Measurements from ENCODE around the gene CELSR1. TPM values are rescaled to one million over a fixed set of nuclear protein-coding genes. Genes with fewer than 3 reads are reported as not detected.

CELSR1 gene
- total RNA-seq, 1 experiment from 2014 or later = 30.7 TPM

DNA sequence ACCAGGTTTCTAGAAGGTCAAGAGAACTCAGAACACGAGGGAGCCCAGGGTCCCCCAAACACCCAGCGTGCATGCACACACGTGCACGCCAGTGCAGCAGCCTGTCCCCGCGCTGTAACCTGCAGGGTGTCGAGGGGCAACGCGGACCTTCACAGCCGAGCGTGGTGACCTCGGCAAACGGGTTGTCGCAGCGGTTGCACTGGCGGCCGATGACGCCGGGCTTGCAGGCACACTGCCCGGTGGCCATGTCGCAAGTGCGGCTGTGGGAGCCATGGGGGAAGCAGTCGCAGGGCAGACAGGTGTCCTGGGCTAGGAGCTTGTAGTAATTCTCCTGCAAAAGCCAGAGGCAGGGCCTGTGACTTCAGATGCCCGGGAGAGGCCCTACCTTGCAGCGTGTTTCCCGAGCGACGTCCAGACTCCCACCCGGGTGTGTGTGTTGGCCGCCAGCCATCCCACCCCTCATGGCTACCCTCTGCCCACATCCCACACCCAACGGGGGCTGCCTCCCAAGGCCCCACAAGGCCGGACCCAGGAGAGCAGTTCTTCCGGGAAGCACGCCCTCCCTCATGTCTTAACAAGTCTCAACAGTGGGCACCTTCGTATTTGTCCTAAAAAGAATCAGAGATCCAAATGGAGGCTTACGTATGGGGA, 145.8 kb downstream of the CELSR1 start:
- no peak for TF ChIP-seq POLR2AphosphoS5 (IDR thresholded peaks at IDR 0.05; ENCODE audit: low read depth, low read length)
- TF ChIP-seq, protein P1, sequence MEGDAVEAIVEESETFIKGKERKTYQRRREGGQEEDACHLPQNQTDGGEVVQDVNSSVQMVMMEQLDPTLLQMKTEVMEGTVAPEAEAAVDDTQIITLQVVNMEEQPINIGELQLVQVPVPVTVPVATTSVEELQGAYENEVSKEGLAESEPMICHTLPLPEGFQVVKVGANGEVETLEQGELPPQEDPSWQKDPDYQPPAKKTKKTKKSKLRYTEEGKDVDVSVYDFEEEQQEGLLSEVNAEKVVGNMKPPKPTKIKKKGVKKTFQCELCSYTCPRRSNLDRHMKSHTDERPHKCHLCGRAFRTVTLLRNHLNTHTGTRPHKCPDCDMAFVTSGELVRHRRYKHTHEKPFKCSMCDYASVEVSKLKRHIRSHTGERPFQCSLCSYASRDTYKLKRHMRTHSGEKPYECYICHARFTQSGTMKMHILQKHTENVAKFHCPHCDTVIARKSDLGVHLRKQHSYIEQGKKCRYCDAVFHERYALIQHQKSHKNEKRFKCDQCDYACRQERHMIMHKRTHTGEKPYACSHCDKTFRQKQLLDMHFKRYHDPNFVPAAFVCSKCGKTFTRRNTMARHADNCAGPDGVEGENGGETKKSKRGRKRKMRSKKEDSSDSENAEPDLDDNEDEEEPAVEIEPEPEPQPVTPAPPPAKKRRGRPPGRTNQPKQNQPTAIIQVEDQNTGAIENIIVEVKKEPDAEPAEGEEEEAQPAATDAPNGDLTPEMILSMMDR (IDR thresholded peaks at IDR 0.05) = no peak
- no peak for TF ChIP-seq SIN3A (IDR thresholded peaks at IDR 0.05; ENCODE audit: borderline replicate concordance, insufficient read depth, low read depth, low read length)
- no peak for TF ChIP-seq TCF7L2 (IDR thresholded peaks at IDR 0.05; ENCODE audit: low read depth, low read length)
- TF ChIP-seq, protein P2, sequence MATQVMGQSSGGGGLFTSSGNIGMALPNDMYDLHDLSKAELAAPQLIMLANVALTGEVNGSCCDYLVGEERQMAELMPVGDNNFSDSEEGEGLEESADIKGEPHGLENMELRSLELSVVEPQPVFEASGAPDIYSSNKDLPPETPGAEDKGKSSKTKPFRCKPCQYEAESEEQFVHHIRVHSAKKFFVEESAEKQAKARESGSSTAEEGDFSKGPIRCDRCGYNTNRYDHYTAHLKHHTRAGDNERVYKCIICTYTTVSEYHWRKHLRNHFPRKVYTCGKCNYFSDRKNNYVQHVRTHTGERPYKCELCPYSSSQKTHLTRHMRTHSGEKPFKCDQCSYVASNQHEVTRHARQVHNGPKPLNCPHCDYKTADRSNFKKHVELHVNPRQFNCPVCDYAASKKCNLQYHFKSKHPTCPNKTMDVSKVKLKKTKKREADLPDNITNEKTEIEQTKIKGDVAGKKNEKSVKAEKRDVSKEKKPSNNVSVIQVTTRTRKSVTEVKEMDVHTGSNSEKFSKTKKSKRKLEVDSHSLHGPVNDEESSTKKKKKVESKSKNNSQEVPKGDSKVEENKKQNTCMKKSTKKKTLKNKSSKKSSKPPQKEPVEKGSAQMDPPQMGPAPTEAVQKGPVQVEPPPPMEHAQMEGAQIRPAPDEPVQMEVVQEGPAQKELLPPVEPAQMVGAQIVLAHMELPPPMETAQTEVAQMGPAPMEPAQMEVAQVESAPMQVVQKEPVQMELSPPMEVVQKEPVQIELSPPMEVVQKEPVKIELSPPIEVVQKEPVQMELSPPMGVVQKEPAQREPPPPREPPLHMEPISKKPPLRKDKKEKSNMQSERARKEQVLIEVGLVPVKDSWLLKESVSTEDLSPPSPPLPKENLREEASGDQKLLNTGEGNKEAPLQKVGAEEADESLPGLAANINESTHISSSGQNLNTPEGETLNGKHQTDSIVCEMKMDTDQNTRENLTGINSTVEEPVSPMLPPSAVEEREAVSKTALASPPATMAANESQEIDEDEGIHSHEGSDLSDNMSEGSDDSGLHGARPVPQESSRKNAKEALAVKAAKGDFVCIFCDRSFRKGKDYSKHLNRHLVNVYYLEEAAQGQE (IDR thresholded peaks at IDR 0.05; ENCODE audit: insufficient read depth in 1 of 2, low read depth in 2 of 2, low read length in 1 of 2) = no peak
- intact Hi-C loops (cut with micrococcal nuclease; ENCODE audit: unreplicated experiment) (no loop called here), in situ Hi-C loops (cut with HindIII; ENCODE audit: low pct_unique_long_range_greater_than_20kb, low sequenced_read_pairs) (no loop called here)
- Histone ChIP-seq H3K4me3 (ENCODE audit: low read depth in 2 of 2, low read length in 2 of 2) (no peak overlapping the region), H3K9me3 (ENCODE audit: control insufficient read depth, insufficient read depth, low read depth, low read length) (no peaks in the 10 kb centered on the region), H3K4me1 (ENCODE audit: control insufficient read depth, insufficient read depth, low read length) (no peaks in the 10 kb centered on the region), H3K36me3 (ENCODE audit: control insufficient read depth, insufficient read depth, low read length) (no peaks in the 10 kb centered on the region), H3K27ac (ENCODE audit: low read length) (no peak overlapping the region), H3K27me3 (ENCODE audit: control insufficient read depth, insufficient read depth, low read length) (no peaks in the 10 kb centered on the region)
- DNase-seq (ENCODE audit: low read depth, low spot score) = no peak
- CTCF ChIA-PET = no interaction called here
- no TSS peak for BruUV-seq (replicated peaks)
- ATAC-seq = no peak
- POLR2A ChIA-PET = no interaction called here

DNA sequence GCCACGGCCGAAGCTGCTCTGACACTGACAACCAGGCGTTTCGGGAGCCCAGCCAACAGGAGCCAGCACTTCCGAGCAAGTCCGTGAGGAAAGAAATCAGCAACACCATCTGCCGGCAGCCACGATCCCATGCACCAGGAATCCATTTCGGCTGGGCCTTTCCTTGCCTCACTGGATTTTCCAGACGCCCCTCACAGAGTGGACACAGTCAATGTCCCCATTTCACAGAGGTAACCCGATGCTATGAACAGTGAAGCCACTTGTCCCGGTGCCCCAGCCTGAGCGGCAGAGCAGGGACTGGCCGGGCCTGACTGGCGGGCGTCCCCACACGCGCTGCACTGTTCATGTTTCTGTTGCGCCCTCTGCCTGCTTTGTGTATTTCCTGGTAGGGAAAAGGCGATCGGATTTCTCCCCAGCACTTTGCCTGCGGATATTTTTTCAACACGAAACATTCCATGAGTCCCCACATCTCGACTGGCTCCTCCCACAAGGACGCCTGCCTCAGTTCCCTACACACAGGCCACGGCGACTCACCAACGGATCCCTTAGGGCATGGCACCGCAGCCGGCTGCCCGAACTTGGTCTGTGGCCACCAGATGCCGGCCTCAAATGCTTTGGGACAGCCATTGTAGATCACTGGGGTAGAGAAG, 146.6 kb downstream of the CELSR1 start:
- H3K9me3 ChIP-seq (ENCODE audit: control insufficient read depth, insufficient read depth, low read depth, low read length) = no peaks in the 10 kb centered on the region
- TF ChIP-seq POLR2AphosphoS5 (IDR thresholded peaks at IDR 0.05; ENCODE audit: low read depth, low read length) = no peak
- no peak for TF ChIP-seq TCF7L2 (IDR thresholded peaks at IDR 0.05; ENCODE audit: low read depth, low read length)
- TF ChIP-seq SIN3A (IDR thresholded peaks at IDR 0.05; ENCODE audit: borderline replicate concordance, insufficient read depth, low read depth, low read length) = no peak
- TF ChIP-seq, protein P1 (IDR thresholded peaks at IDR 0.05) = no peak; the same call in 1 of the 2 replicates
- TF ChIP-seq, protein P2 (IDR thresholded peaks at IDR 0.05; ENCODE audit: insufficient read depth in 1 of 2, low read depth in 2 of 2, low read length in 1 of 2) = no peak
- POLR2A ChIA-PET = no interaction called here
- H3K27ac ChIP-seq (ENCODE audit: low read length) = no peak overlapping the region
- BruUV-seq (replicated peaks) = no TSS peak
- DNase-seq (ENCODE audit: low read depth, low spot score) = no peak
- no peaks in the 10 kb centered on the region for H3K27me3 ChIP-seq (ENCODE audit: control insufficient read depth, insufficient read depth, low read length)
- CTCF ChIA-PET = no interaction called here
- peak; percentile 69 for ATAC-seq
- in situ Hi-C loops (cut with HindIII; ENCODE audit: low pct_unique_long_range_greater_than_20kb, low sequenced_read_pairs) = no loop called here
- H3K4me1 ChIP-seq (ENCODE audit: control insufficient read depth, insufficient read depth, low read length) = no peaks in the 10 kb centered on the region
- no peak overlapping the region for H3K4me3 ChIP-seq (ENCODE audit: low read depth in 2 of 2, low read length in 2 of 2)
- intact Hi-C loops (cut with micrococcal nuclease; ENCODE audit: unreplicated experiment) = no loop called here
- no peaks in the 10 kb centered on the region for H3K36me3 ChIP-seq (ENCODE audit: control insufficient read depth, insufficient read depth, low read length)
